Kasumi-1 (cell line): Measurements from ENCODE around the gene LDB2.

Source experiments
- DNase-seq, 2 experiments: peaks; one replicate each; lab custom pipeline; 2025; lab: John Stamatoyannopoulos, UW

The LDB2 gene

DNA sequence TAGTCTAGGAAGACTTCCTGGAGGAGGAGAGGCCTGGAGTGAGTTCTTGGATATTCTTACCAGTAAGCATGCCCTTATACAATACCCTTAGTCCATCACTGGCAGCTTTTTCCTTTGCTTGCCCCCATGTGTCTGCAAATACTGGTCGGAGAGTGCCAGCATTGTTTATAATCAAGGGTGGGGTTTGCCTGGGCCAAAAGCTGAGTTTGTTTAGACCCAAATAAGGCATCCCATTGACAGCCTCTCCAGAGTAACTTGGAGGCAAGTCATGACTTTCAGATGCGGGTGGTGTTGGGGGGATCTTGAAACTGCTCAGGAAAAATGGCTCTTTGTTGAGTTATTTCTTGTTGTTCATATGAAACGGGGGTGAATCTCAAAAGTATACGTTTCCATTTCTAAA is 413.7 kb downstream of the LDB2 start:
- DNase-seq, result no peak

DNA sequence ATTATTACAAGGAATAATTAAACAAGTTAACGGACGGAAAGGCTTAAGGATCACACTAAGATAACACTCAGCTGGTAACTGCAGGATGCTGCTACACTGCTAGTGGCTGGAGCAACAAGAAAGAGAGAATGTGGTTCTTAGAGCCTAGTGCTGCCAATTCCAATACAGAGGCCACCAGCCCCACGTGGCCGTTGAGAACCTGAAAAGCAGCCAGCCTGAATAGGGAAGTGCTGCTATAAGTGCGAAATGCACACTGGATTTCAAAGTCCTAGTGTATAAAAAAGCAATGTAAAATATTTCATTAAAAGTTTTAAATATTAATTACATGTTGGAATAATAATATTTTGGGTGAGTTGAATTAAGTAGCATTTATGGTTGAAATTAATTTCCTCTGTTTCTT is 414.9 kb downstream of the LDB2 start:
- DNase-seq, result peak; percentile 5 to 9

- DNase-seq, result no peak
Measured at GRCh38 chr4:16480011-16480410, 418.4 kb downstream of the LDB2 start.

DNA sequence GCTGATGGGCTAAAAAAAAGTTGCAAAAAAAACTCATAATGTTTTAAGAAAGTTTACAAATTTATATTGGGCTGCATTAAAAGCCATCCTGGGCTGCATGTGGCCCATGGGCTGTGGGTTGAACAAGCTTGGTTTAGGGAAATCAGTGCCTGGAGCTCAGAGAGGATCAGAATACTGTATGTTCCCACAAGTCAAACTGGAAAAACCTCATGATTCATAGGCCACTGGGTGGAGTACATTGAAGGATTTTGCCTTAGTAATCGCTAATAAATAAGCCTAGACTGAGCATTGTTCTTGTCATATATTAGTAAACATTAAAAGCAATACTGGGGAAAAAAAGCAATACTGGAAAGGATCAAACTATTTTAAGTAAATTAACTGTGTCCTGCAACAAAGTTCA is 425.9 kb downstream of the LDB2 start:
- no peak for DNase-seq

- DNase-seq, result no peak
Measured at GRCh38 chr4:16467061-16467460, 431.4 kb downstream of the LDB2 start.

DNA sequence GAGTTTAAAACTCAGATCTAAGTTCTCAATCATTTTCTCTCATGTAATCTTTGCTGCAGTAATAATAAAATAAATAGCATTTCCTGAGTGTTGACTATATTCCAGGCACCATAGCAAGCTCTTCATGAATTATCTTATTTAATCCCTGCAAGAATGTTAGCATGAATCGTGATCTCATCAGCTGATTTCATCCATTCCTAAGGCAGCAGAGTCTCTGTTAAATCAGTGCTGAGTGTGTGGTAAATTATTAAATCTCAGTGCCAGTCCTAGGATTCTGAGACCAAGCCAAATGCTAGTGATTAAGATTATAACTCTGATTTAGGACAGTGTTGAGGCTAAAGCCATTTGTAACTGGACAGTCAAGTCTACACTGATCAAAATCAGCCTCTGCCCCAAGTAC is 431.9 kb downstream of the LDB2 start:
- no peak for DNase-seq

GRCh38 chr4:16464651-16465050 is 433.8 kb downstream of the LDB2 start:
- DNase-seq, result no peak

DNA sequence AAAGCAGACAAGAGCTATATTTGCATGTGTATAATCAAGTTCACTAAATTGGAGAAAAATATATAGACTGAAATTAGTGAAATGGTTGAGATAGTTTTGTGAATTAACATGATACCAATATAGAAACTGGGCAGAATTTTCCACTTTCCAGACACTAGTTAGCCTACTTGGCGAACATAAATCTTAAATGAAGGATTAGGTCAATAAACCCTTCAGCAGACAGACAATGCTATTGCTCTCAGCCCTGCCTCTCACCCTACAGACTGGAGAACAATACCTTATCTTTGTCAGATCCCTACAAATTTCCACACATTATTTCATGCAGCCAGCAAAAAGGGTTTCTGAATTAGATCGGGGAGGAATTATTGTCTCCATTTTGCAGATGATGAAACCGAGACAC is 435.8 kb downstream of the LDB2 start:
- DNase-seq, result no peak

- peak; percentile 17 to 28 for DNase-seq
Measured at GRCh38 chr4:16461362-16461761, 437.1 kb downstream of the LDB2 start.

DNA sequence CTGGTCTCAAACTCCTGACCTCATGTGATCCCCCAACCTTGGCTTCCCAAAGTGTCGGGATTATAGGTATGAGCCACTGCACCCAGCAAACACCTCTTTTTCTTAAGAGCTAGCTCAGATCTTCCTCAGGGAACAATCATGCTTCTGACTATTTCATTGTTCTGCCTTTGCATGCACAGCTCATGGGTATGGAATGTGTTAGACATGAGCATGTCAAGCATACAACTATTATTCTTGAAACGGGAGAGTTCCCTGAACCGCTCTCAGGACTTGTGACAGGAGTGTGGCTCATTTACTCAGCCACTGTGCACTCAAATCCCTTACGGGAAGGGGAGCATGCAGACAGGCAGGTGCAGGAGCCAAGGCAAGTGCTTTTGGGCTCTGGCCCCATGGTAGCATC is 440.5 kb downstream of the LDB2 start:
- no peak for DNase-seq
